Measurements from ENCODE around the gene ATOH8.

ATOH8 gene

GRCh38 chr2:85794491-85795121, 40.8 kb downstream of the ATOH8 start:
- Histone ChIP-seq H3K4me2 (ENCODE audit: low read length) (no peak overlapping the region), H3K18ac (ENCODE audit: low read length) (no peak overlapping the region), H2BK5ac (ENCODE audit: low read depth, low read length, poor library complexity) (no peak overlapping the region), H2BK120ac (ENCODE audit: insufficient read depth, low read length, poor library complexity) (no peak overlapping the region), H3K79me1 (ENCODE audit: low read length) (no peaks in the 10 kb centered on the region), H3K23ac (ENCODE audit: low read length) (no peak overlapping the region), H3K14ac (ENCODE audit: low read length) (no peak overlapping the region), H2BK12ac (ENCODE audit: low read length) (no peak overlapping the region), H3K9ac (ENCODE audit: low read length) (no peak overlapping the region), H3K4me1 (ENCODE audit: control insufficient read depth in 1 of 2, insufficient read depth in 2 of 2, low read length in 2 of 2) (peaks cover 4% of the 10 kb centered on the region in 2 experiments), H3K27ac (ENCODE audit: low read depth, low read length) (no peak overlapping the region), H3K79me2 (ENCODE audit: control insufficient read depth, insufficient read depth, low read length, poor library complexity) (no peaks in the 10 kb centered on the region), H2AFZ (ENCODE audit: insufficient read depth, low read length, poor library complexity) (no peak overlapping the region), H3K36me3 (ENCODE audit: control insufficient read depth in 1 of 2, insufficient read depth in 2 of 2, low read length in 2 of 2) (no peaks in the 10 kb centered on the region), H3K9me3 (ENCODE audit: insufficient read depth, low read depth, low read length) (peaks cover 3% of the 10 kb centered on the region), H3K4me3 (ENCODE audit: low read depth, low read length) (no peak overlapping the region), H4K91ac (ENCODE audit: low read depth, low read length) (no peak overlapping the region), H3K4ac (ENCODE audit: low read depth, low read length) (no peak overlapping the region), H4K12ac (ENCODE audit: low read depth, low read length) (no peak overlapping the region), H2AK5ac (ENCODE audit: low read length) (no peak overlapping the region), H3K27me3 (ENCODE audit: insufficient read depth, low read length) (no peaks in the 10 kb centered on the region), H4K8ac (ENCODE audit: low read depth, low read length) (no peak overlapping the region)
- DNase-seq = no peak
- WGBS (ENCODE audit: extremely low coverage, insufficient coverage, insufficient read length) = no CpG with 5 or more reads among the region's 14 CpGs

- Histone ChIP-seq H3K4me2 (ENCODE audit: low read length) (no peak overlapping the region), H3K36me3 (ENCODE audit: control insufficient read depth in 1 of 2, insufficient read depth in 2 of 2, low read length in 2 of 2) (no peaks in the 10 kb centered on the region), H3K14ac (ENCODE audit: low read length) (no peak overlapping the region), H3K27ac (ENCODE audit: low read depth, low read length) (no peak overlapping the region), H3K23ac (ENCODE audit: low read length) (no peak overlapping the region), H3K4me1 (ENCODE audit: control insufficient read depth in 1 of 2, insufficient read depth in 2 of 2, low read length in 2 of 2) (peaks cover 4% of the 10 kb centered on the region in 2 experiments), H2AK5ac (ENCODE audit: low read length) (no peak overlapping the region), H2AFZ (ENCODE audit: insufficient read depth, low read length, poor library complexity) (no peak overlapping the region), H4K91ac (ENCODE audit: low read depth, low read length) (no peak overlapping the region), H3K79me1 (ENCODE audit: low read length) (no peaks in the 10 kb centered on the region), H3K9ac (ENCODE audit: low read length) (no peak overlapping the region), H3K4me3 (ENCODE audit: low read depth, low read length) (no peak overlapping the region), H2BK5ac (ENCODE audit: low read depth, low read length, poor library complexity) (no peak overlapping the region), H3K79me2 (ENCODE audit: control insufficient read depth, insufficient read depth, low read length, poor library complexity) (no peaks in the 10 kb centered on the region), H3K9me3 (ENCODE audit: insufficient read depth, low read depth, low read length) (peaks cover under 1% of the 10 kb centered on the region), H2BK12ac (ENCODE audit: low read length) (no peak overlapping the region), H3K18ac (ENCODE audit: low read length) (no peak overlapping the region), H3K27me3 (ENCODE audit: insufficient read depth, low read length) (no peaks in the 10 kb centered on the region), H4K8ac (ENCODE audit: low read depth, low read length) (no peak overlapping the region), H2BK120ac (ENCODE audit: insufficient read depth, low read length, poor library complexity) (no peak overlapping the region), H4K12ac (ENCODE audit: low read depth, low read length) (no peak overlapping the region), H3K4ac (ENCODE audit: low read depth, low read length) (no peak overlapping the region)
- no CpG with 5 or more reads among the region's 20 CpGs for WGBS (ENCODE audit: extremely low coverage, insufficient coverage, insufficient read length)
- DNase-seq = no peak
Measured at GRCh38 chr2:85795331-85796045, 41.7 kb downstream of the ATOH8 start.

- peaks cover 4% of the 10 kb centered on the region in 2 experiments for H3K4me1 ChIP-seq (ENCODE audit: control insufficient read depth in 1 of 2, insufficient read depth in 2 of 2, low read length in 2 of 2)
- H3K4me3 ChIP-seq (ENCODE audit: low read depth, low read length) = no peak overlapping the region
- H3K9ac ChIP-seq (ENCODE audit: low read length) = no peak overlapping the region
- H3K23ac ChIP-seq (ENCODE audit: low read length) = no peak overlapping the region
- no peak overlapping the region for H4K91ac ChIP-seq (ENCODE audit: low read depth, low read length)
- H2BK120ac ChIP-seq (ENCODE audit: insufficient read depth, low read length, poor library complexity) = no peak overlapping the region
- no peak overlapping the region for H3K4ac ChIP-seq (ENCODE audit: low read depth, low read length)
- no peaks in the 10 kb centered on the region for H3K27me3 ChIP-seq (ENCODE audit: insufficient read depth, low read length)
- WGBS (ENCODE audit: extremely low coverage, insufficient coverage, insufficient read length) = no CpG with 5 or more reads among the region's 6 CpGs
- no peak overlapping the region for H2BK5ac ChIP-seq (ENCODE audit: low read depth, low read length, poor library complexity)
- DNase-seq = no peak
- H2BK12ac ChIP-seq (ENCODE audit: low read length) = no peak overlapping the region
- no peaks in the 10 kb centered on the region for H3K79me1 ChIP-seq (ENCODE audit: low read length)
- no peak overlapping the region for H4K8ac ChIP-seq (ENCODE audit: low read depth, low read length)
- H3K27ac ChIP-seq (ENCODE audit: low read depth, low read length) = no peak overlapping the region
- no peak overlapping the region for H3K14ac ChIP-seq (ENCODE audit: low read length)
- no peak overlapping the region for H4K12ac ChIP-seq (ENCODE audit: low read depth, low read length)
- H3K79me2 ChIP-seq (ENCODE audit: control insufficient read depth, insufficient read depth, low read length, poor library complexity) = no peaks in the 10 kb centered on the region
- H3K4me2 ChIP-seq (ENCODE audit: low read length) = no peak overlapping the region
- H2AFZ ChIP-seq (ENCODE audit: insufficient read depth, low read length, poor library complexity) = no peak overlapping the region
- no peaks in the 10 kb centered on the region for H3K36me3 ChIP-seq (ENCODE audit: control insufficient read depth in 1 of 2, insufficient read depth in 2 of 2, low read length in 2 of 2)
- H3K18ac ChIP-seq (ENCODE audit: low read length) = no peak overlapping the region
- H3K9me3 ChIP-seq (ENCODE audit: insufficient read depth, low read depth, low read length) = no peaks in the 10 kb centered on the region
- no peak overlapping the region for H2AK5ac ChIP-seq (ENCODE audit: low read length)
Measured at GRCh38 chr2:85796046-85796340, 42.2 kb downstream of the ATOH8 start.

GRCh38 chr2:85796341-85797262, 42.8 kb downstream of the ATOH8 start:
- no peak overlapping the region for H3K4ac ChIP-seq (ENCODE audit: low read depth, low read length)
- H3K23ac ChIP-seq (ENCODE audit: low read length) = no peak overlapping the region
- no peak overlapping the region for H2AK5ac ChIP-seq (ENCODE audit: low read length)
- no peaks in the 10 kb centered on the region for H3K79me1 ChIP-seq (ENCODE audit: low read length)
- no peak overlapping the region for H3K4me2 ChIP-seq (ENCODE audit: low read length)
- no peak overlapping the region for H3K27ac ChIP-seq (ENCODE audit: low read depth, low read length)
- no peak overlapping the region for H3K14ac ChIP-seq (ENCODE audit: low read length)
- no peak overlapping the region for H2BK120ac ChIP-seq (ENCODE audit: insufficient read depth, low read length, poor library complexity)
- H3K36me3 ChIP-seq (ENCODE audit: control insufficient read depth in 1 of 2, insufficient read depth in 2 of 2, low read length in 2 of 2) = no peaks in the 10 kb centered on the region
- H3K27me3 ChIP-seq (ENCODE audit: insufficient read depth, low read length) = no peaks in the 10 kb centered on the region
- no peaks in the 10 kb centered on the region for H3K9me3 ChIP-seq (ENCODE audit: insufficient read depth, low read depth, low read length)
- no peak overlapping the region for H4K8ac ChIP-seq (ENCODE audit: low read depth, low read length)
- no peak overlapping the region for H2AFZ ChIP-seq (ENCODE audit: insufficient read depth, low read length, poor library complexity)
- H2BK12ac ChIP-seq (ENCODE audit: low read length) = no peak overlapping the region
- H3K9ac ChIP-seq (ENCODE audit: low read length) = no peak overlapping the region
- peaks cover 4% of the 10 kb centered on the region in 2 experiments for H3K4me1 ChIP-seq (ENCODE audit: control insufficient read depth in 1 of 2, insufficient read depth in 2 of 2, low read length in 2 of 2)
- no peak overlapping the region for H4K12ac ChIP-seq (ENCODE audit: low read depth, low read length)
- no peak overlapping the region for H4K91ac ChIP-seq (ENCODE audit: low read depth, low read length)
- no peak for DNase-seq
- WGBS (ENCODE audit: extremely low coverage, insufficient coverage, insufficient read length) = no CpG with 5 or more reads among the region's 22 CpGs
- H2BK5ac ChIP-seq (ENCODE audit: low read depth, low read length, poor library complexity) = no peak overlapping the region
- no peak overlapping the region for H3K18ac ChIP-seq (ENCODE audit: low read length)
- H3K4me3 ChIP-seq (ENCODE audit: low read depth, low read length) = no peak overlapping the region
- no peaks in the 10 kb centered on the region for H3K79me2 ChIP-seq (ENCODE audit: control insufficient read depth, insufficient read depth, low read length, poor library complexity)
